Osteocyte (in vitro differentiated cells): ENCODE data around the gene MYO18B. TPM values are rescaled to one million over a fixed set of nuclear protein-coding genes. Genes with fewer than 3 reads are reported as not detected.

Experiments
- DNase-seq: peaks from one replicate; pipeline ENCODE4 v3.0.0; 2021; ENCODE audit warnings: mixed read lengths; ENCODE audit not compliant: unreplicated experiment; ENCODE audit errors: extremely low spot score
- H3K27ac Mint-ChIP-seq: one replicate; pipeline ENCODE4 v1.8.0; 2021; ENCODE audit warnings: mild to moderate bottlenecking, mixed read lengths; ENCODE audit not compliant: unreplicated experiment
- H3K27me3 Mint-ChIP-seq: one replicate; pipeline ENCODE4 v1.8.0; 2021; ENCODE audit warnings: mixed read lengths; ENCODE audit not compliant: unreplicated experiment
- H3K36me3 Mint-ChIP-seq: one replicate; pipeline ENCODE4 v1.8.0; 2021; ENCODE audit warnings: mixed read lengths; ENCODE audit not compliant: unreplicated experiment
- H3K4me1 Mint-ChIP-seq: one replicate; pipeline ENCODE4 v1.8.0; 2021; ENCODE audit warnings: mixed read lengths; ENCODE audit not compliant: unreplicated experiment
- H3K4me3 Mint-ChIP-seq: one replicate; pipeline ENCODE4 v1.8.0; 2021; ENCODE audit warnings: mild to moderate bottlenecking, moderate library complexity, mixed read lengths; ENCODE audit not compliant: unreplicated experiment
- H3K9me3 Mint-ChIP-seq: one replicate; pipeline ENCODE4 v1.8.0; 2021; ENCODE audit warnings: mixed read lengths; ENCODE audit not compliant: unreplicated experiment
- total RNA-seq: library from RNA; stranded (reverse); gene quantifications from 2 replicates; pipeline ENCODE4 v1.2.1, GENCODE V29; 2021
- TF ChIP-seq, protein P1 (sequence below): fragments of 200-600 bp; sonication (generic); IDR thresholded peaks from 2 replicates; pipeline ENCODE4 v1.5.0; 2021; ENCODE audit warnings: antibody characterized with exemption, mild to moderate bottlenecking, moderate library complexity

MYO18B gene
- total RNA-seq, 1 donor from 2014 or later: not detected

DNA sequence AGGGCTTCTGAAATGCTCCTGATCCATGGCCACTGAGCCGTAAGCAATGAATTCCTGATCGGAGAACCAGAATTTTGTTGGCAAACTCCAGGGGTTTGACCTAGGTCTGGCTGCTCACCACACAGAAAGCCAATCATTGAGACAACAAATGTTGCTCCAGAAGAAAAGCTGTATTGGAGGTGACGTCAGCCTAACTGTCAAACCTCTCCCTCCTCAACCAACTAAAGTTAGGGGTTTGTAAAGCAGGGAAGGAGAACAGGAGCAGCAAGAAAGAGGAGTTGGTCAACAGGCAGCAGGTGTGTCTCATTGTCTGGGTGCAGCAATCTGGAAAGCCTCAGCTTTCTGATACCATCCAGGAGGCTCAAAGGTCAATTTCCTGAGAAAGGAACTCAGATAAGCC, 293.5 kb downstream of the MYO18B start:
- Mint-ChIP-seq H3K36me3 (no peaks in the 10 kb centered on the region), H3K4me1 (no peaks in the 10 kb centered on the region), H3K9me3 (peaks cover 25% of the 10 kb centered on the region), H3K27me3 (no peaks in the 10 kb centered on the region), H3K4me3 (no peak overlapping the region), H3K27ac (no peak overlapping the region)
- DNase-seq: no peak
- TF ChIP-seq, protein P1, sequence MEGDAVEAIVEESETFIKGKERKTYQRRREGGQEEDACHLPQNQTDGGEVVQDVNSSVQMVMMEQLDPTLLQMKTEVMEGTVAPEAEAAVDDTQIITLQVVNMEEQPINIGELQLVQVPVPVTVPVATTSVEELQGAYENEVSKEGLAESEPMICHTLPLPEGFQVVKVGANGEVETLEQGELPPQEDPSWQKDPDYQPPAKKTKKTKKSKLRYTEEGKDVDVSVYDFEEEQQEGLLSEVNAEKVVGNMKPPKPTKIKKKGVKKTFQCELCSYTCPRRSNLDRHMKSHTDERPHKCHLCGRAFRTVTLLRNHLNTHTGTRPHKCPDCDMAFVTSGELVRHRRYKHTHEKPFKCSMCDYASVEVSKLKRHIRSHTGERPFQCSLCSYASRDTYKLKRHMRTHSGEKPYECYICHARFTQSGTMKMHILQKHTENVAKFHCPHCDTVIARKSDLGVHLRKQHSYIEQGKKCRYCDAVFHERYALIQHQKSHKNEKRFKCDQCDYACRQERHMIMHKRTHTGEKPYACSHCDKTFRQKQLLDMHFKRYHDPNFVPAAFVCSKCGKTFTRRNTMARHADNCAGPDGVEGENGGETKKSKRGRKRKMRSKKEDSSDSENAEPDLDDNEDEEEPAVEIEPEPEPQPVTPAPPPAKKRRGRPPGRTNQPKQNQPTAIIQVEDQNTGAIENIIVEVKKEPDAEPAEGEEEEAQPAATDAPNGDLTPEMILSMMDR: no peak

DNA sequence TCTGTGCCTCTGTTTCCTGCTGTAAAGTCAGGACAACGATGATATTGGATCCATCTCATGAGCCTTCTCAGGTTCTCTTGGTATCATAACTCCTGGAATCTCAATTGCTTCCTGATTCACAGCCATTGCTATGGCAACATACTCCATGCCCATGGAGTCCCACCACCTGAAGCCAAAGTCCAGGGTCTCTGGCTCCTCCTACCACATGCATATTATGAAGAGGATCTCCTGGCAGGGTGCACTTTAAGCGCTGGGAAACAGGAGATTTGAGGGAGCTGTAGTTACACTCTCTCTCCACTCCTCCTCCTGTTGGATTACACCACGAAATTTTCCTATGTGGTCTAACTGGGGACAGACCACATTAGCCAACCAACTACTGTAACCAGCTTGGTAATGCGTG, 296.4 kb downstream of the MYO18B start:
- H3K4me1 Mint-ChIP-seq: no peaks in the 10 kb centered on the region
- DNase-seq: no peak
- peaks cover 29% of the 10 kb centered on the region for H3K9me3 Mint-ChIP-seq
- H3K4me3 Mint-ChIP-seq: no peak overlapping the region
- H3K36me3 Mint-ChIP-seq: no peaks in the 10 kb centered on the region
- TF ChIP-seq, protein P1: no peak
- H3K27ac Mint-ChIP-seq: no peak overlapping the region
- no peaks in the 10 kb centered on the region for H3K27me3 Mint-ChIP-seq

DNA sequence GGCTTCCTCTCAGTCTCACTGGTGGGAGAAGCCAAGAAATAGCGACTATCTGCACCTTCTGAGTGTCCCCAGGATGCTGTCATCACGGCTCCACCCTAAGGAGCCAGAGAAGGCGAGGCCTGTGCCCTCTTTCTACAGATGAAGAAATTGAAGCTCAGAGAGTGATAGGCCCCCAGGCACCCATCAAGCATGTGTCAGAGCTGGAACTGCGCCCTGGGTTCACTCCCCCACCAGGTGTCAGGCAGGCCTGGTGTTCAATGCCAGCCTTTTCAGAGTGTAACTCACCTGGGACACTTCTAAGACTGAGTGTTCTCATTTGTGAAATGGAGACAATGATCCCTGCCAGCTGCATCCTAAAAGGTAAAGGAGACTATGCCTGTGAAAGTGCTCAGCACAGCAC, 299.9 kb downstream of the MYO18B start:
- no peaks in the 10 kb centered on the region for H3K27me3 Mint-ChIP-seq
- no peaks in the 10 kb centered on the region for H3K4me1 Mint-ChIP-seq
- H3K4me3 Mint-ChIP-seq: no peak overlapping the region

DNA sequence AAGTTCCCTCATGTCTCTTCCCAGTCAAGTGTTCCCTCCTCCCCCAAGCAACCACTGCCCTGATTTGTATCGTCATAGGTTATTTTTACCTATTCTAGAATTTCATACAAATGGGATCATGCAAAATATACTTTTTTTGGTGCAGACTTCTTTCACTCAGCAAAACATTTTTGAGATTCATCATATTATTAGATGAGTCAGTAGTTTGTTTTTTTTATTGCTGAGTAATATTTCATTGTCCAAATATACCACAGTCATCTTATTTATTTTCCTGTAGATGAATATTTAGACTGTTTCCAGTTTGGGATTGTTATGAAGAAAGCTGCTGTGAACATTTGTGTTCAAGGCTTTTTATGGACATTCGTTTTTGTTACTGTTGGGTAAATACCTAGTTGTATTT, 301.0 kb downstream of the MYO18B start:
- no peak overlapping the region for H3K4me3 Mint-ChIP-seq
- H3K27ac Mint-ChIP-seq: no peak overlapping the region
- no peaks in the 10 kb centered on the region for H3K36me3 Mint-ChIP-seq
- H3K27me3 Mint-ChIP-seq: no peaks in the 10 kb centered on the region
- no peaks in the 10 kb centered on the region for H3K4me1 Mint-ChIP-seq
- peaks cover 19% of the 10 kb centered on the region for H3K9me3 Mint-ChIP-seq
- TF ChIP-seq, protein P1: no peak
- DNase-seq: no peak

More for the DNA sequence above, 299.9 kb downstream of the MYO18B start:
- peaks cover 19% of the 10 kb centered on the region for H3K9me3 Mint-ChIP-seq
- H3K27ac Mint-ChIP-seq: no peak overlapping the region
- H3K36me3 Mint-ChIP-seq: no peaks in the 10 kb centered on the region
- DNase-seq: no peak
- TF ChIP-seq, protein P1: no peak

DNA sequence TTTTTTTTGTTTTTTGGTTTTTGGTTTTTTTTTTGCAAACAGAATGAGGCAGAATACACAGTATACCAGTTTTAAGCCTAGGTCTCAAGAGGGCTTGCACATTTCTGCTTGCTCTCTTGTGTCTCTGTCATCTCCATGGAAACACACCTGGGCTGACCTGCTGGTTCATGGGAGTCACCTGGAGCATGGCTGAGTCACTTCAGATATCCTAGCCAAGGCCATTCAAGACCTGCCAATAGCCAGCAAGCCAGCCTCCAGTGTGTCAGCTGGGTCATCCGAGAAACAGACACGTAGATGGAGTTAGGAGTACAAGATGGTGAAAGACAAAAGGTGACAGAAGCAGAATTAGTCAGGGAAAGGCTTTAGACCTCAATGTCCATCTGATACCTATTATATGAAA, 303.1 kb downstream of the MYO18B start:
- H3K27ac Mint-ChIP-seq: no peak overlapping the region
- TF ChIP-seq, protein P1: no peak
- no peaks in the 10 kb centered on the region for H3K4me1 Mint-ChIP-seq
- no peaks in the 10 kb centered on the region for H3K27me3 Mint-ChIP-seq
- no peak overlapping the region for H3K4me3 Mint-ChIP-seq
- peaks cover 14% of the 10 kb centered on the region for H3K9me3 Mint-ChIP-seq
- H3K36me3 Mint-ChIP-seq: no peaks in the 10 kb centered on the region
- DNase-seq: no peak
